Non-pigmented ciliary epithelial cell (primary cell): ENCODE results near the gene MFSD6.
"Not testable (repeated sequence)": the region's sequence is repeated elsewhere in the genome, so short reads cannot be mapped to it uniquely, and the experiment has no call there.

Experiments used
- DNase-seq: peaks from one replicate; pipeline ENCODE4 v3.0.0-alpha.2; 2010; ENCODE audit warnings: low read depth

MFSD6 gene

GRCh38 chr2:190407662-190408537 is at the start of gene MFSD6:
MFSD6 (plus strand) TSS chr2:190408355; CDS start chr2:190436030, 27,675 bp downstream.
- DNase-seq: no peak

GRCh38 chr2:190358655-190359448 is 49.3 kb upstream of the MFSD6 start:
- not testable (repeated sequence) for DNase-seq

GRCh38 chr2:190360561-190360960 is 47.6 kb upstream of the MFSD6 start:
- no peak for DNase-seq

GRCh38 chr2:190360965-190361364 is 47.2 kb upstream of the MFSD6 start:
- no peak for DNase-seq

- no peak for DNase-seq
Measured at GRCh38 chr2:190361572-190361971, 46.6 kb upstream of the MFSD6 start.

- DNase-seq: no peak
Measured at GRCh38 chr2:190362894-190363293, 45.3 kb upstream of the MFSD6 start.

GRCh38 chr2:190365499-190366204 is 42.5 kb upstream of the MFSD6 start:
- DNase-seq: no peak

GRCh38 chr2:190366248-190366753 is 41.9 kb upstream of the MFSD6 start:
- DNase-seq: no peak

GRCh38 chr2:190367091-190367490 is 41.1 kb upstream of the MFSD6 start:
- DNase-seq: no peak

- no peak for DNase-seq
Measured at GRCh38 chr2:190369635-190370034, 38.5 kb upstream of the MFSD6 start.

- no peak for DNase-seq
Measured at GRCh38 chr2:190376083-190376482, 32.1 kb upstream of the MFSD6 start.

GRCh38 chr2:190376591-190377245 is 31.4 kb upstream of the MFSD6 start:
- DNase-seq: no peak

GRCh38 chr2:190378880-190379237 is 29.3 kb upstream of the MFSD6 start:
- no peak for DNase-seq

- no peak for DNase-seq
Measured at GRCh38 chr2:190379249-190379964, 28.7 kb upstream of the MFSD6 start.

GRCh38 chr2:190380962-190381412 is 27.2 kb upstream of the MFSD6 start:
- no peak for DNase-seq

GRCh38 chr2:190382851-190383250 is 25.3 kb upstream of the MFSD6 start:
- DNase-seq: peak; percentile 8

- no peak for DNase-seq
Measured at GRCh38 chr2:190387422-190387821, 20.7 kb upstream of the MFSD6 start.

GRCh38 chr2:190396271-190396670 is 11.9 kb upstream of the MFSD6 start:
- no peak for DNase-seq

GRCh38 chr2:190402986-190403603 is 5.1 kb upstream of the MFSD6 start:
- no peak for DNase-seq

GRCh38 chr2:190404487-190404886 is 3.7 kb upstream of the MFSD6 start:
- DNase-seq: peak; percentile 8

- no peak for DNase-seq
Measured at GRCh38 chr2:190405070-190405469, 3.1 kb upstream of the MFSD6 start.
